HCT116 (cell line): ENCODE results near the gene FTO. TPM values are rescaled to one million over a fixed set of nuclear protein-coding genes. Genes with fewer than 3 reads are reported as not detected.
A peak's percentile ranks its signal among the peaks of the same experiment; 100 is the strongest.

Experiments
- ATAC-seq: fragments of 200-7000 bp; cut with Tn5 transposase; 2 replicates; pipeline ENCODE4 v1.9.1; 2020; ENCODE audit warnings: mild to moderate bottlenecking, moderate library complexity
- BruUV-seq: library from RNA; stranded (reverse); fragments of 400-500 nt; replicated peaks from 2 replicates; lab custom pipeline; 2021; lab: Mats Ljungman, UMichigan
- CTCF ChIA-PET: fragments of 300-600 bp; sonication (Branson Sonifier 250); formaldehyde crosslinking; loops from one replicate; lab custom pipeline; 2021; ENCODE audit warnings: antibody characterized with exemption; lab: Charles Lee
- POLR2A ChIA-PET: fragments of 300-600, 350-600 bp; sonication (Branson Sonifier 250); formaldehyde crosslinking; loops from one replicate; lab custom pipeline; 2021; ENCODE audit warnings: antibody characterized with exemption; lab: Charles Lee
- RAD21 ChIA-PET, 2 experiments: fragments of 300-600 bp; sonication (Branson Sonifier 250); formaldehyde crosslinking; loops; one replicate each; lab custom pipeline; 2023; ENCODE audit warnings: low total read pairs in 2 of 2; ENCODE audit not compliant: uncharacterized antibody in 2 of 2, unreplicated experiment in 2 of 2, low non-redundant PET in 1 of 2; lab: Charles Lee
- DNase-seq: peaks from one replicate; pipeline ENCODE4 v3.0.0-alpha.2; 2010; ENCODE audit warnings: low read depth, low spot score
- H2AFZ ChIP-seq: fragments of 200-600 bp; shearing (Covaris generic), sonication (generic); 2 replicates; pipeline ENCODE4 v1.6.1; 2017; ENCODE audit warnings: low read depth, mixed run types, mixed read lengths, antibody characterized with exemption, low read length; ENCODE audit not compliant: poor library complexity, severe bottlenecking
- H3K27ac ChIP-seq: 2 replicates; pipeline ENCODE4 v1.5.1; 2012; ENCODE audit warnings: low read depth, low read length
- H3K27me3 ChIP-seq: fragments of 200-600 bp; sonication (generic); 2 replicates; pipeline ENCODE4 v1.6.1; 2016; ENCODE audit warnings: mixed run types, low read length, mixed read lengths; ENCODE audit not compliant: insufficient read depth
- H3K36me3 ChIP-seq, 2 experiments: fragments of 200-500 bp in 1 of 2; fragments of 200-600 bp in 1 of 2; sonication (Bioruptor generic) in 1 of 2; sonication (generic) in 1 of 2; 2 replicates each; pipeline versions ENCODE4 v1.5.1 to v1.6.1; 2014 to 2016; ENCODE audit warnings: low read length in 2 of 2, inconsistent platforms in 1 of 2, mixed read lengths in 1 of 2, mixed run types in 1 of 2; ENCODE audit not compliant: insufficient read depth in 2 of 2, control insufficient read depth in 1 of 2
- H3K4me1 ChIP-seq, 2 experiments: fragments of 200-600 bp in 1 of 2; sonication (generic) in 1 of 2; 2 replicates each; pipeline versions ENCODE4 v1.5.1 to v1.6.1; 2012 to 2017; ENCODE audit warnings: low read length in 2 of 2, inconsistent platforms in 1 of 2, mild to moderate bottlenecking in 1 of 2, mixed read lengths in 1 of 2, mixed run types in 1 of 2, moderate library complexity in 1 of 2; ENCODE audit not compliant: insufficient read depth in 2 of 2, control insufficient read depth in 1 of 2
- H3K4me2 ChIP-seq: fragments of 200-600 bp; sonication (generic); 2 replicates; pipeline ENCODE4 v1.6.1; 2017; ENCODE audit warnings: mixed run types, low read length, mixed read lengths
- H3K4me3 ChIP-seq, 2 experiments: fragments of 200-600 bp in 1 of 2; sonication (generic) in 1 of 2; replicated peaks in 1 of 2; 2 replicates each; pipeline ENCODE4 v1.5.1; 2011 to 2016; ENCODE audit warnings: low read length in 2 of 2, control low read depth in 1 of 2, low read depth in 1 of 2, mild to moderate bottlenecking in 1 of 2, mixed read lengths in 1 of 2, mixed run types in 1 of 2
- H3K79me2 ChIP-seq: fragments of 200-600 bp; sonication (generic); 2 replicates; pipeline ENCODE4 v1.6.1; 2017; ENCODE audit warnings: mild to moderate bottlenecking, mixed run types, low read length, moderate library complexity, mixed read lengths; ENCODE audit not compliant: insufficient read depth
- H3K9ac ChIP-seq: fragments of 200-600 bp; sonication (generic); 2 replicates; pipeline ENCODE4 v1.6.1; 2016; ENCODE audit warnings: low read length, mixed read lengths
- H3K9me2 ChIP-seq: fragments of 200-600 bp; sonication (generic), shearing (Covaris generic); 2 replicates; pipeline ENCODE4 v1.6.1; 2017; ENCODE audit warnings: mixed run types, mild to moderate bottlenecking, moderate library complexity; ENCODE audit not compliant: insufficient read depth
- H3K9me3 ChIP-seq, 2 experiments: fragments of 200-500 bp in 1 of 2; fragments of 200-600 bp in 1 of 2; sonication (Bioruptor generic) in 1 of 2; sonication (generic) in 1 of 2; 2 replicates each; pipeline ENCODE4 v1.6.1; 2014 to 2017; ENCODE audit warnings: low read length in 2 of 2, mixed read lengths in 2 of 2, inconsistent platforms in 1 of 2, low read depth in 1 of 2, mild to moderate bottlenecking in 1 of 2, mixed run types in 1 of 2, moderate library complexity in 1 of 2; ENCODE audit not compliant: control insufficient read depth in 1 of 2, insufficient read depth in 1 of 2
- H4K20me1 ChIP-seq: fragments of 200-600 bp; sonication (generic), shearing (Covaris generic); 2 replicates; pipeline ENCODE4 v1.6.1; 2017; ENCODE audit warnings: mixed run types, mild to moderate bottlenecking, moderate library complexity; ENCODE audit not compliant: insufficient read depth
- CBX3 ChIP-seq: IDR thresholded peaks from 2 replicates; pipeline ENCODE4 v1.6.1; 2012; ENCODE audit warnings: low read depth
- CTCF ChIP-seq, 3 experiments: fragments of 200-600 bp in 1 of 3; sonication (generic) in 1 of 3; IDR thresholded peaks in 2 of 3; conservative IDR thresholded peaks in 1 of 3; 2 replicates each; pipeline ENCODE4 v1.5.1; 2012 to 2017; ENCODE audit warnings: low read depth in 2 of 3, low read length in 2 of 3, antibody characterized with exemption in 1 of 3, borderline replicate concordance in 1 of 3, control low read depth in 1 of 3, mild to moderate bottlenecking in 1 of 3, mixed read lengths in 1 of 3, mixed run types in 1 of 3, moderate library complexity in 1 of 3; ENCODE audit not compliant: insufficient read depth in 1 of 3
- EZH2phosphoT487 ChIP-seq: fragments of 200-600 bp; IDR thresholded peaks from 2 replicates; pipeline ENCODE4 v1.6.1; 2018; ENCODE audit warnings: antibody characterized with exemption, borderline replicate concordance
- SP1 ChIP-seq: IDR thresholded peaks from 2 replicates; pipeline ENCODE4 v1.6.1; 2012; ENCODE audit warnings: low read depth
- TCF7L2 ChIP-seq: IDR thresholded peaks from 2 replicates; pipeline ENCODE4 v1.7.0; 2011; ENCODE audit warnings: borderline replicate concordance, inconsistent platforms; ENCODE audit not compliant: insufficient read depth, insufficient read length; ENCODE audit errors: extremely low read depth
- ZBTB33 ChIP-seq: IDR thresholded peaks from 2 replicates; pipeline ENCODE4 v1.6.1; 2011; ENCODE audit warnings: mild to moderate bottlenecking, low read length, moderate library complexity; ENCODE audit not compliant: insufficient replicate concordance; ENCODE audit errors: extremely low read depth
- intact Hi-C: fragments of 100-400 bp; cut with micrococcal nuclease; formaldehyde crosslinking; loops from 2 replicates; pipeline ENCODE4 v1.10.0; 2022
- total RNA-seq: library from RNA; stranded (reverse); gene quantifications from one replicate; pipeline ENCODE4 v1.2.1, GENCODE V29; 2021; ENCODE audit not compliant: unreplicated experiment

Gene FTO
- total RNA-seq, 1 experiment from 2014 or later = 55.2 TPM

DNA sequence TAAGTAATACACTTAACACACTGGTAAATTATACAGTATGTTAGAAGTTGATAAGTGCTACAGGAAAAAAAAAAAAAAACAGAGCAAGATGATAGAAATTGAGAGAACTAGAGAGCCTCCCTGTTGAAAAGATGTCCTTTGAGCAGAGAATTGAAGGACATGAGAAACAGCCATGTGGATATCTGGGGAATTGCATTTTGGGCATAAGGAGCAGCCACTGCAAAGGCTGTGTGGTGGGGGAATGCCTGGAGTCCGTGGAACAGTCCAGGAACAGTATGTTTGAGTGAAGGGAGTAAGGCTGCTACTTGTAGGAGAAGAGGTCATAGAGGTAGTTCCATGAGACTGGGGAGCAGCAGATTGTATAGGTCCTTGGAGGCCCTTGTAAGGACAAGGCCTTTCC lies 178.4 kb downstream of the FTO start:
- H3K4me2 ChIP-seq = no peak overlapping the region
- H3K27me3 ChIP-seq = no peaks in the 10 kb centered on the region
- H4K20me1 ChIP-seq = no peaks in the 10 kb centered on the region
- H3K9me2 ChIP-seq = no peaks in the 10 kb centered on the region
- no peaks in the 10 kb centered on the region for H3K79me2 ChIP-seq
- no peak overlapping the region for H3K4me3 ChIP-seq
- H3K4me1 ChIP-seq = no peaks in the 10 kb centered on the region
- intact Hi-C loops = no loop called here
- ChIA-PET RAD21 (no interaction called here), CTCF (no interaction called here), POLR2A (no interaction called here)
- H3K9me3 ChIP-seq = no peaks in the 10 kb centered on the region
- ATAC-seq (peak; percentile 57; the same call in 1 of the 2 replicates), DNase-seq (no peak)
- H2AFZ ChIP-seq = no peak overlapping the region
- H3K9ac ChIP-seq = no peak overlapping the region
- TF ChIP-seq EZH2phosphoT487 = no peak
- peak in 1 of 3 experiments; percentile 29; a peak in 2 of 6 replicates for TF ChIP-seq CTCF (IDR thresholded peaks at IDR 0.05 in 2 of 3, conservative IDR thresholded peaks at IDR 0.05 in 1 of 3; ENCODE audit: borderline replicate concordance in 1 of 3, insufficient read depth in 1 of 3, low read depth in 2 of 3, low read length in 2 of 3)
- TF ChIP-seq, all 23 proteins: peak for 1
- BruUV-seq = no TSS peak
- Histone ChIP-seq H3K36me3 (no peaks in the 10 kb centered on the region), H3K27ac (no peak overlapping the region)

- ATAC-seq = no peak
- Histone ChIP-seq H3K9me3 (no peaks in the 10 kb centered on the region), H3K27me3 (no peaks in the 10 kb centered on the region), H3K9ac (no peak overlapping the region), H3K36me3 (no peaks in the 10 kb centered on the region), H2AFZ (no peak overlapping the region), H3K4me3 (no peak overlapping the region), H3K79me2 (no peaks in the 10 kb centered on the region), H3K4me2 (no peak overlapping the region), H3K27ac (no peak overlapping the region), H4K20me1 (no peaks in the 10 kb centered on the region), H3K9me2 (no peaks in the 10 kb centered on the region), H3K4me1 (no peaks in the 10 kb centered on the region)
- ChIA-PET POLR2A (no interaction called here), CTCF (no interaction called here), RAD21 (no interaction called here)
- intact Hi-C loops = no loop called here
- DNase-seq = no peak
- TF ChIP-seq SP1 (no peak), CBX3 (no peak), ZBTB33 (no peak), TCF7L2 (no peak)
- no TSS peak for BruUV-seq
These were observed 180.8 kb downstream of the FTO start for GRCh38 chr16:53884748-53885147.
